GM12892 (cell line): Measurements from ENCODE around the gene WFDC9.

ENCODE experiments used
- POLR2A ChIP-seq: IDR thresholded peaks from 2 replicates; pipeline ENCODE4 v1.6.1; 2011; ENCODE audit warnings: low read depth, low read length, control low read depth
- POLR2AphosphoS5 ChIP-seq: IDR thresholded peaks from 2 replicates; pipeline ENCODE4 v1.6.1; 2011; ENCODE audit warnings: low read depth, low read length, control low read depth
- TAF1 ChIP-seq: IDR thresholded peaks from 2 replicates; pipeline ENCODE4 v1.6.1; 2011; ENCODE audit warnings: low read depth, mild to moderate bottlenecking, control low read depth, low read length, borderline replicate concordance

DNA sequence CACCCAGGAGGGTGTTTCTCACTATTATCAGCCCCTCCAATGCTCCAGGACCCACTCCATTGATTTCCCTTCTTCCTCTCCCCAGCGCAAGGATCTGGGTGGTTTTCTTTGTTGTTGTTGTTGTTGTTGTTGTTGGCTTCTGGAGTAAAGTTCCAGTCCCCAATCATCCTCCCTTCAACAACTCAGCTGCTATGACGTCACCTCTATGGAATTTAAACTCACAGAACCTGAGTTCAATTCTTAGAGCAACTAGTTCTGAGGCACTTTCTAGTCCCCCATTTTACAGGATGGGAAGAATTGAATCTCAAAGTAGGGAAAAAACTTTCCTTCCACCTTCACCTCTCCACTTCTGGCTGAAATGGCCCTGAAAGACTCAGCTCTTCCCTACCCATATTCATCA lies 42.3 kb downstream of the WFDC9 start:
- no peak for TF ChIP-seq POLR2AphosphoS5
- TF ChIP-seq TAF1 = no peak
- no peak for TF ChIP-seq POLR2A
